GM18505 (cell line): Measurements from ENCODE around the gene MATK.

Experiments used
- ATAC-seq: cut with Tn5 transposase; IDR thresholded peaks from one replicate; pipeline ENCODE4 v1.9.1; 2021; ENCODE audit not compliant: unreplicated experiment
- POLR2A ChIP-seq: IDR thresholded peaks from 4 replicates; pipeline ENCODE4 v1.6.1; 2011; ENCODE audit warnings: borderline replicate concordance; ENCODE audit not compliant: insufficient read depth, insufficient read length; ENCODE audit errors: extremely low read depth

The MATK gene

DNA sequence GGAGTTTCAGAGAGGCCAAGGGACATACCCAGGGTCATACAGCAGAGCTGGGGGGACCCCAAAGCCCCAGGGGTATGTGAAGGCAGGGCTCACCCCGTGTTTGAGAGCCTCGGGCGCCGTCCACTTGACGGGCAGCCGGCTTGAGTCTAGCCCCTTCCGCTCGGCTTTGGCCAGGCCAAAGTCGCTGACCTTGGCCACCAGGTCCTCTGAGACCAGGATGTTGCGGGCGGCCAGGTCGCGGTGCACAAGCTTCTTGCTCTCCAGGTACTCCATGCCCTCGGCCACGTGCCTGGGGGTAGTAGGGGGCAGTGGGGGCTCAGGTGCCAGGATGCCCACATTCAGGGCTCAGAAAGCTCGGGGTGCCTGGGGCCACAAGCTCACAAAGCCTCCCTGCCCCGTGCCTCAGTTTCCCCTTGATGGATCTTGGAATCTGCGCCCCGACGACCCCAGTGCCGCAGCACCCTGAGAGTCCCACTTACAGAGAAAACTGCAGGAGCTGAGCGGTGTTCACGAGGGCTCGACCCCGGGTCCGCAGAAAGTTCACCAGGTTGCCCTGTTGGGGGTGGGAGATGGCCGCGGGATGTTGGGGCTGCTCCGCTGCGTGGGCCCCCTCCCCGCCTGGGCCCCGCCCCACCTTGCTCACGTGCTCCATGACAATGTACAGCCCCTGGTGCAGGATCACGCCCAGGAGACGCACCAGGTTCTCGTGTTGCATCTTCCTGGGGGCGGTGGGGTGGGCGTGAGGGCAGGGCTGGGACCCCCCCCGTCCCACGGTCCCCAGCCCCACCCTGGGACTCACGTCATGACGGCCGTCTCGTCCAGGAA, 7.1 kb downstream of the MATK start:
- ATAC-seq, result no peak
- no peak for TF ChIP-seq POLR2A

DNA sequence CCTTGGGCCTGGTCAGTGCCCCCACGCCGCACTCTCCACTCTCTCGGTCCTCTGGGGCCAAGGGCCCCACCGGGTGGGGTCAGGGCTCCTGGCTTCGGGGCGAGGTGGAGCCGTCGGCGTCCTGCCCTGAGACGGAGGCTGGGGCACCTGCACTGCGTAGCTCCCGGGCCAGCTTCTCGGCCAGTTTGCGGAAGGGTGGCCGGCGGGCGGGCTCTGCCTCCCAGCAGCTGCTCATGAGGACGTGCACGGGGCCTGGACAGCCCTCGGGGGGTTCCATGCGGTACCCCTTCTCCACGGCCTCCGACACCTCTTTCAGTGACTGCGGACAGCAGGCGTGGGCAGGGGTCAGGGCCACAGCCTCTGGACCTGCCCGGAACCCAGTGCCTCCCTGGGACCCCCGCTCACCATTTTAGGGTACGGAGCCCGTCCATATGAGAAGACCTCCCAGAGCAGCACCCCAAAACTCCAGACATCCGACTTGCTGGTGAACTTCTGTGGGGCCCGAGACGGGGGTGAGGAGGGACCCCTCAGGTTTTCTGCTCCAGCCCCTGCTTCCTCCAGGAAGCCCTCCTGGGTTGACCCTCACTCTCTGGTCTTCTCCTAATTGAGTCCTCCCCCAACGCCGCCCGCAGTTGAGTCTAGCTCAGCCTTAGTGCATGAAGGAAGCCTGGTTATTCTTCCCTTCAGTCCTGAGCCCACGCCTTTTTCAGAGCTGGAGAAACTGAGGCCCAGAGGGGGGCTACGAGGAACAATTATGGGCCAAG, 7.9 kb downstream of the MATK start:
- TF ChIP-seq POLR2A, result no peak
- ATAC-seq, result no peak

DNA sequence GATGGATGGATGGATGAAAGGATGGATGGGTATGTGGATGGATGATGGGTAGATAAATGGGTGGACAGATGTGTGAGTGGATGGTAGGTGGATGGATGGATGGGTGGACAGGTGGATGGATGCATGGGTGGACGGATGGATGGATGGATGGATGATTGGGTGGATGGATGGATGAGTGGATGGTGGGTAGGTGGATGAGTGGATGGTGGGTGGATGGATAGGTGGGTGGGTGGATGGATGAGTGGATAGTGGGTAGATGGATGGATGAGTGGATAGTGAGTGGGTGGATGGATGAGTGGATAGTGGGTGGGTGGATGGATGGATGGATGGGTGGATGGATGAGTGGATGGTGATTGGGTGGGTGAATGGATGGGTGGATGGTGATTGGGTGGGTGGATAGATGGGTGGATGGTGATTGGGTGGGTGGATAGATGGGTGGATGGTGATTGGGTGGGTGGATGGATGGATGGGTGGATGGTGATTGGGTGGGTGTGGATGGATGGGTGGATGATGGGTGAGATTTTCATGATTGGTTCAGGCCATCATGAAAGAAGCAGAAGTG, 9.6 kb downstream of the MATK start:
- no peak for TF ChIP-seq POLR2A
- no peak for ATAC-seq

DNA sequence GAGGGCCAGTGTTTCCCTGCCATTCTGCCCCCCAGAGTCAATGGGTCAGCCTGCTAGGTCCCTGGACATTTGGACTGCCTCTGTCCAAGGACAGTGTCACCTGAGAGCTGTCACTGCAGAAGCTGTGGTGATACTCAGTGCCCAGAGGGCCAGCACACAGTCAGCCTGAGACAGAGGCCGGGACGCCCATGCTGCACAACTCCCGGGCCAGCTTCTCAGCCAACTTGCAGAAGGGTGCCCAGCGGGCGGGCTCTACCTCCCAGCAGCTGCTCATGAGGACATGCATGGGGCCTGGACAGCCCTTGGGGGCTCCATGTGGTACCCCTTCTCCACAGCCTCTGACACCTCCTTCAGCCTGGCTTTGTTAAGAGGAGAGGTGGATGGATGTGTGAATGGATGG, 10.3 kb downstream of the MATK start:
- TF ChIP-seq POLR2A, result no peak

DNA sequence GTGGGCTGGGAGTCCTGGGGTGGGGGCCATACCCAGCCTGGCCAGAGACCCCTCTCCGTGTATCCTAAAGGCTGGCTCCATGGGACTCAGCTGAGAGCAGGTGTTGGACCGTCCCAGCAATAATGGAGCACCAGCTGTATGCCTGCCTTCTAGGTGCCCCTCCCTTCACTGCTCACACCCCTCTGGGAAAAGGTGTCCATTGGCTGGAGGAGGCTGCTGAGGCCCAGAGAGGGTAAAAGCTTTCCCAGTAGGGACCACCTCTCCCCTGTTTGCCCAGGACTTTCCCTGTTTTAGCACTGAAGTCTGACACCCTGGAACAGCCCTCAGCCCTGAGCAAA, 10.8 kb downstream of the MATK start:
- TF ChIP-seq POLR2A, result no peak
- ATAC-seq, result no peak

More for the DNA sequence above, 10.3 kb downstream of the MATK start:
- ATAC-seq, result no peak

DNA sequence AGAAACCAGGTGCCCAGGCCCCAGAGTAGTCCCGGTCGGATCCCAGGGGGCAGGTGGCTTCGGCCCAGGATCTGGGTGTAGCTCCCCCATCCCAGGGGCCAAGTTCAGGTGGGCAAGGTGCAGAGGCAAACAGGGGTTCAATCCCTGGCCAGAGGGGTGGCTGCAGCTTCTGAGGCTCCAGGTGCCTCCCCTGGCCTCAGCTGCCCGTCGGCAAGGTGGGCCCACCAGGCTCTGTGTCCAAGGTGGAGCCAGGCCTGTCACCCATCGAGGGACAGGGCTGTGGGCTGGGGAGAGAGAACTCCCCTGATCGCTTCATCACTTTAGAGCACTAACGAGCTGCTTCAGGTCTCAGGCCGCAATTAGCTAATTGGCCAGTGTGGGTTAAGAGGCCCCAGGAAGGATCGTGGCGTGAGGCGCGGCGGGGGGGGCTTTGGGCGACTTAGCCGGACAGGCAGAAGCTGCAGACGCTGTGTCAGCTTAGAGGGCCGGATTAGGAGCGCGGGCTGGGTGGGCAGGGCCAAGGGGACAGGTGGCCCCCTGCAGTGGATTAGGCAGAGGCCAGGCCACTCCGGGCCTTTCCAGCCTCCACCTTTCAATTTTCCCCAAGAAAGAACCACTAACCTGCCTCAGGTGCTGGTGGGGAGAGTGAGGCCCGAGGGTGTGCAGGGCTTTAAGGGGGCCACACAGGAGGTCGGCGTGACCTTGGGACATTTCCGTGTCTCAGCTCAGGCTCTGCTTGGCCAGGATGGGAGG, 11.4 kb downstream of the MATK start:
- no peak for TF ChIP-seq POLR2A

DNA sequence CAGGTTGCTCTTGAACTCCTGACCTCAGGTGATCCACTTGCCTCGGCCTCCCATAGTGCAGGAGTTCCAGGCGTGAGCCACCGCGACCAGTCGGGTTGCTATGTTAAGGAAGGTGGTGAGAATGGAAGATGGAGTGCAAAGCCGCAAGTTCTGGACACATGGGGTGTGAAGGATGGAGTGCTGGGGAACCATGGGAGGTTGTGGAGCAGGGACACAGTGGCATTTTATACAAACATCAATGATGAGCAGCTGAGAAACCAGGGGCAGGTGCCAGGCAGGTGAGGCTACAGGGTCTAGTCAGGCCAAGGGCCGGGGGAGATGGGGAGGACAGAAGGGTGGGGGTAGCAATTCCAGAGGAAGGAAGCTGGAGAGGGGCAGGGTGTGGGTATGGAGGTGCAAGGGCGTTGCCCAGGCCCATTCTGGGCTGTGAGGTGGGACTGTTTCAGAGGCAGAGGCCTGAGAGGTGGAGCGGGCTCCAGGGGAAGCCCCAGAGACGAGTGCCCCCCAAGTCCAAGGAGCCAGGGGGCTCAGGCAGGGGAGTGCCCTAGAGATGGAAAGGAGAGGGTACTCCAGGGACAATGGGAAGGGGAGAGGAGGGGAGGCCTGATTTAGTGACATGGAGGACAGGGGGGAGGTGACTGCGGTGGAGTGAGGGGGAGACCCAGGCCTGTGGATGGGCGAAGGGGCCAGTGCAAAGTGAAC, 12.2 kb downstream of the MATK start:
- no peak for ATAC-seq
- no peak for TF ChIP-seq POLR2A

More for the DNA sequence above, 11.4 kb downstream of the MATK start:
- ATAC-seq, result no peak

DNA sequence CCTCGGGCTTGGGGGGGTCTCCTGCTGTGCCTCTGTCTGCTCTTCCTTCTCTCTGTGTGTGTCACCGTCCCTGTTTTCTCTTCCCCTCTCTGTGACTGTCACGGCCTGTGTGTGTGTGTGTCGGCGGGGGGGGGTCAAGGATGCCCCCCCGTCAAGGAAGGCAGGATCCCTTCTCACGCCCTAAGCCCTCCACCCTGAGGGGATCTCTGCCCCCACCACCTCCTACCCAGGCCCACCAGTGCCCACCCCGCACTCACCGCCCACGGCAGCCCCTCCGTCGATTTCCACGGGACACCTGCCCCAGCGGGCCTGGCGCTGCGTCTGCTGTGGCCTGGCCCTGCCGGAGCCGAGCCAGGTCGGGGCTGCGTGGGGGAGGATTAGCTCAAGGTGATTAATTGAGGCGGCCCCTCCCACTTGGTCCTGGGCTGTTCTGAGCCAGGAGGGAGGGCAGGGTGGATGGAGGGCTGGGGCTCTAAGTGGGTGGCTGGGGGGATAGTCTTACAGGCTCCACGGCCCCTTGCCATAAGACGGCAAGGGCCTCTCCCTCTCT, 14.2 kb downstream of the MATK start, which contains the start of gene RAX2:
Gene RAX2, minus strand, starts transcription at position 323 of the 550 bp plus-strand sequence. CDS start 486 bp downstream, outside the sequence.
- TF ChIP-seq POLR2A, result no peak
- ATAC-seq, result no peak

DNA sequence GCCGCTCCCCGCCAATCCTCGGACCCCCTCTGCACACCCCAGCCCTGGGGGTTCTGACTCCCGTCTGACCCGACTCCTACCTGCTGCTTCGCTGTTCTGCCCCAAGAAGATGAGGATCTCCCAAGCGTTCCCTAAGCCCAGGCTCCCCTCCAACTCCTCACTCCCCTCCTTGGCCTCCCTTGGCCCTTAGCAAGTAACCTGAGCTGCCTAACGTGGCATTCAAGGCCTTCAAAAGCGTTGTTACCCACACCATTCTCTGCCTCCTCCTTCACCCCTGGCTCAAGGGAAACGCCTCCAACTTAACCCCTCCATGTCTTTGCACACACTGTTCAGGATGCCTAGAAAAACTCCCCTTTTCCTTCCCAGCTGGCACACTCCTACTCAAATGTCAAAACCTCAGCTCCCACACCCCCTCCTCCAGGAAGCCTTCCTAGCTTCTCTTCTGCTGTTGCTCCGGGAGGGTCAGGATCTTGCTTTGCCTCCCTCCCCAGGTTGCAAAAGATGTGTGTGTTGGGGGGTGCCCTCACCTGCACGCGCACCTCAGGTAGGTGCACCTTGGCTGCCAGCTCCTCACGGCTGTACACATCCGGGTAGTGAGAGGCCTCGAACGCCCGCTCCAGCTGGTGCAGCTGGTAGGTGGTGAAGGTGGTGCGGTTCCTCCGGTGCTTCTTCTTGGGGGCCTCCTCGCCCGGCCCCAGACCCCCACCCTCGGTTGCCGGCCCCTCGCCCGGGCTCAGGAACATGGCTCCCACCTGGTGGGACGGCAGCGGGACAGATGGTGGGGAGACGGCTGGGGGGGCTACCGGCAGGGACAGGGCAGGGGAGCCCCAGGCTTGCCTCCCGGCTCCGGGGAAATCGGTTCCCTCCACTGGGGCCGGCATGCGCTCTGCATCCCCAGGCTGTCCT, 14.9 kb downstream of the MATK start:
- TF ChIP-seq POLR2A, result no peak
- no peak for ATAC-seq

DNA sequence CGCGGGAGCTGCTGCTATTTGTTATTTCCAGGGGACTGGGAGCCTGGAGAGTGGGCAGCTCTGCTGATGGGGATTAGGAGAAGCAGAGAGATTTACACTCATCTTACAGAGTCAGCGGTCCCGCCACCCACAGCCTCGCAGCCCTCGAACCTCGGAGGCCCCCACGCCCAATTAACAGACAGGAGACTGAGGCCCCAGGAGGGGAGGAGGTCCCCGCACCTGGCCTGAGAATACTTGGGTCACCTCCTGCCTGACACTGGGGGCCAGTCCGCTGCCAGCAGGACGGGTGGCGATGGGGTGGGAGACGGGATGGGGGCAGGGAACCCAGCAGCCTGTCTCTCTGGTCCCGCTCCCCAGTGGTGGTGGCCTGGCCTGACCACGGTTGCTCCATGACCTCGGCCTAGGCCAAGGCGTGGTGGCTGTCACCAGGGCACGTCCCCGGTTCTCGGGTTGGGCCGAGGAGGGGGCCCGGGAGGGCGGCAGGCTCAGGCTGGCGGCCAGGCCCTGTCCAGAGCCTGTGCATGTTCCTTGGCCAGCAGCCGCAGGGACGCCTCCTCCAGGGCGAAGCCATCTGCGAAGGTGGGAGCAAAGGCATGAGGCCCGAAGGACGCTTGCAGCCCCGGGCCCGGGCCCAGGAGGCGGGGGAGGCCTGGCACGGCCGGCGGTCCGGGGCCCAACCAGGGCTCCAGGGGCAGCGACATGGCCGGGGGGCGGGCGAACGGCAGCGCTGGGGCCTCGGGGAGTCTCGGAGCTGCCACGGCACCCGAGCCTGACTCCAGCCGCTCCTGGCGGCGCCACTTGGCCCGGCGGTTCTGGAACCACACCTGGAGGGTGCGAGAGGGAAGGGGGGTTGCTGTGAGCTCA, 15.8 kb downstream of the MATK start:
- no peak for TF ChIP-seq POLR2A
- no peak for ATAC-seq

DNA sequence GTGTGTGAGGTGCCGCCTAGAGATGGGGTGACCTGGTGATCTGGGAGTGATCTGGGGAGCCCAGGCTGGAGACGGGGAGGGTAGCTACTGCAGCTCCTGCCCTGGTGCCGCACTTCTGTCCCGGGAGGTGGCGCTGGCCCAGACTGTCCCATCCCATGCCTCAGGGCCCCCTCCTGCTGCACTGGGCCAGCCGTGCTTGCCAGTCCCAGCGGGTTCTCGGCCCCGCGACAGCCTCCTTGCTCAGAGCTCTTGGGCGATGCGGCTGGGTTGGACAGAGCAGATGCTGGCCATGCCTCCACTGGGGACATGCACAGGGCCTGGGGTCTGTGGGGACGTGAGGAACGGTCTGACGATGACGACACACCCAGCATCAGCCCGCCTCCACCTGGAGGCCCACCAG, 16.7 kb downstream of the MATK start:
- no peak for ATAC-seq
- no peak for TF ChIP-seq POLR2A

DNA sequence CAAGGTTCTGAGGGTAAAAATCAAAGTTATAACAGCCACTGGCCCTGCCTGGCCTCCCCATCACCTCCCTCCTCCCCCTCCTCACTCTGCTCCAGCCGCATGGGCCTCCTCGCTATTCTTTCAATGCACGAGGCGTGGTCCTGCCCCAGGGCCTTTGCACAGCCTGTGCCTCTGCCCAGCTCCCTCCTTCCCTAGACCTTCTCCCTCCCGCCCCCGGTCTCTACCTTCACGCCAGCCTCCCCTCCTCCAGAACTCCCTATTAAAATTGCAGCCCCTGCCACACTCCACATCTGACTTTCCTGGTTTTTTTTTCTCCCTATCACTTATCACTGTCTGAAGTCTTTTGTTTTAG, 17.5 kb downstream of the MATK start:
- no peak for TF ChIP-seq POLR2A

More for the DNA sequence above, 17.5 kb downstream of the MATK start:
- ATAC-seq, result no peak
